Measurements from ENCODE around the gene LRRC41.
"Not testable (repeated sequence)": the region's sequence is repeated elsewhere in the genome, so short reads cannot be mapped to it uniquely, and the experiment has no call there.

DNA sequence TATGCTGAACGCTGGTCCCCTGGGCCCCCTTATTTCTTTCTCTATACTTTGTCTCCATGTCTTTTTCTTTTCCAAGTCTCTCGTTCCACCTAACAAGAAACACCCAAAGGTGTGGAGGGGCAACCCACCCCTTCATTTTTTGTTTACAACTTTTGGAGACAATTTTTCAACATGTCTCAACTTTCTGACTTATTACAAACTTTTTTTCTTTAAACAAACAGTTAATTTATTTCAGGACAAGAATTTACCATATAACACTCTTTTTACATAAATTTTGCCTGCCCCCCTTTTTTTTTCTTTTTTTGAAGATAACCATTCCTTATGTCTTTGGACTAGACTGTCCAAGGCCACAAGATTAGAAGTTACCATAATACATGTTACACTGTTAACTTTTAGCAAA lies 27.0 kb upstream of the LRRC41 start:
- TF ChIP-seq, protein P1, sequence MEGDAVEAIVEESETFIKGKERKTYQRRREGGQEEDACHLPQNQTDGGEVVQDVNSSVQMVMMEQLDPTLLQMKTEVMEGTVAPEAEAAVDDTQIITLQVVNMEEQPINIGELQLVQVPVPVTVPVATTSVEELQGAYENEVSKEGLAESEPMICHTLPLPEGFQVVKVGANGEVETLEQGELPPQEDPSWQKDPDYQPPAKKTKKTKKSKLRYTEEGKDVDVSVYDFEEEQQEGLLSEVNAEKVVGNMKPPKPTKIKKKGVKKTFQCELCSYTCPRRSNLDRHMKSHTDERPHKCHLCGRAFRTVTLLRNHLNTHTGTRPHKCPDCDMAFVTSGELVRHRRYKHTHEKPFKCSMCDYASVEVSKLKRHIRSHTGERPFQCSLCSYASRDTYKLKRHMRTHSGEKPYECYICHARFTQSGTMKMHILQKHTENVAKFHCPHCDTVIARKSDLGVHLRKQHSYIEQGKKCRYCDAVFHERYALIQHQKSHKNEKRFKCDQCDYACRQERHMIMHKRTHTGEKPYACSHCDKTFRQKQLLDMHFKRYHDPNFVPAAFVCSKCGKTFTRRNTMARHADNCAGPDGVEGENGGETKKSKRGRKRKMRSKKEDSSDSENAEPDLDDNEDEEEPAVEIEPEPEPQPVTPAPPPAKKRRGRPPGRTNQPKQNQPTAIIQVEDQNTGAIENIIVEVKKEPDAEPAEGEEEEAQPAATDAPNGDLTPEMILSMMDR (IDR thresholded peaks at IDR 0.05; ENCODE audit: borderline replicate concordance, extremely low read depth, low read length, poor library complexity, severe bottlenecking), result not testable (repeated sequence)
- not testable (repeated sequence) for TF ChIP-seq EZH2 (IDR thresholded peaks at IDR 0.05; ENCODE audit: borderline replicate concordance, low read depth, low read length, severe bottlenecking)
